ENCODE data around the gene CAMSAP2. TPM values are rescaled to one million over a fixed set of nuclear protein-coding genes. Genes with fewer than 3 reads are reported as not detected.

CAMSAP2 gene
- total RNA-seq, 1 donor from 2014 or later: 27.9 TPM

DNA sequence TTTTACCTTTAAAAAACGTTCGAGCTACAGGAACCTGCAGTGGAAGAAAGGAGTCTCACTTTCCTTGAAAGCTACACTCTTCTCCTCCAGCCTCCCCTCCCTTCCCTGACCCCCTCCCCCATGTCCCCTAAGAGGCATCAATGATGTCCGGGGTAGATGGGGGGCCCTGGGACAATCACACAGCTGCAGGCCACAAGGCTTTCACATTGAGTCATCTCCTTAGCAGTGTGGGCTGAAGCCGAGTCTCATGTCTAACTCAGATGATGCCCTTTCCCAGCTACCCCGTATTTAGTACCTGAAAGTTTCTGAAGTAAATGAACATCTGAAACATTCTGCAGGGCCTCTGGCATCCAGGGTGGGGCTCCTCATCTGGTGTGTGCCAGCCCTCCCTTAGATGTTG is 127.8 kb downstream of the CAMSAP2 start:
- H3K4me1 Mint-ChIP-seq (ENCODE audit: low read depth): no peaks in the 10 kb centered on the region
- TF ChIP-seq CTCF (IDR thresholded peaks at IDR 0.05; ENCODE audit: unreplicated experiment): no peak
- no peaks in the 10 kb centered on the region for H3K9me3 Mint-ChIP-seq (ENCODE audit: low read depth)
- no peak for DNase-seq (ENCODE audit: low spot score, unreplicated experiment)
- no peak overlapping the region for H3K27ac Mint-ChIP-seq
- H3K27me3 Mint-ChIP-seq: peaks cover 6% of the 10 kb centered on the region
- peaks cover 12% of the 10 kb centered on the region for H3K36me3 Mint-ChIP-seq (ENCODE audit: insufficient read depth)
- no peak overlapping the region for H3K4me3 Mint-ChIP-seq (ENCODE audit: low read depth)

DNA sequence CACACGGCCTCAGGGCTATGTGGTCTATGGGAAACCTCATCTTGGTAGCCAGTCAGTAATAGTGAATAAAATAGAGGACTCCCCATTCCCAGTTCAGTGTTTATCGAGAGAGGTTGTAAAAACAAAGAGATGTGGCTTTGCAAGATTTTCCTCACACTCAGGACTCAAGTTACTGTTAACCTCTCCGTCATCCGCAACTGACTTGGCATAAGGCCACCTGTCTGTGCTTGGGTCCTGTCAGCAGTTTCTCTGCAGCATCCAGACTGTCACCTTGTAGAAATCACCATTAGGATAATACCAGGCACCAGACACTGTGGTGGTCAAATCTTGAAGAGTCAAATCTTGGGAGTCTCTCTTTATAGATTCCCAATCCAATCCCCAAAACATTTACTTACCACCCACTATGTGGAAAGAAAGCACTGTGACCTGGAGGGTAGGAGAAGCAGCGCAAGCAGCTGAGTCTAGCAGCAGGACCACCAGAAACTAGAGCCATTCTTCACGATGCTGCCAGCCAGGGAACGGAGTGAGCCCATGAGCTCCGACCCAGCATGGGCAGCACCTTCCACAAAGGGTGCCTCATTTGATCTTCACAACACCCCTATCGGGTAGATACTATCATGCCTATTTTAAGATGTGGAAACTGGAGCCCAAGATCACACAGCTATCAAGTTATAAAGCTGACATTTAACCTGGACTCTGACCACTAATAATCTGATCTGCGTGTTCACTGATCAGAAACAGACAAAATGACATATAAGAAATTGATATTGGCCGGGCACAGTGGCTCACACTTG is 128.5 kb downstream of the CAMSAP2 start:
- H3K27me3 Mint-ChIP-seq: peaks cover 13% of the 10 kb centered on the region
- DNase-seq (ENCODE audit: low spot score, unreplicated experiment): no peak
- TF ChIP-seq CTCF (IDR thresholded peaks at IDR 0.05; ENCODE audit: unreplicated experiment): no peak
- H3K4me1 Mint-ChIP-seq (ENCODE audit: low read depth): no peaks in the 10 kb centered on the region
- no peak overlapping the region for H3K4me3 Mint-ChIP-seq (ENCODE audit: low read depth)
- peaks cover 12% of the 10 kb centered on the region for H3K36me3 Mint-ChIP-seq (ENCODE audit: insufficient read depth)
- H3K9me3 Mint-ChIP-seq (ENCODE audit: low read depth): no peaks in the 10 kb centered on the region
- no peak overlapping the region for H3K27ac Mint-ChIP-seq

DNA sequence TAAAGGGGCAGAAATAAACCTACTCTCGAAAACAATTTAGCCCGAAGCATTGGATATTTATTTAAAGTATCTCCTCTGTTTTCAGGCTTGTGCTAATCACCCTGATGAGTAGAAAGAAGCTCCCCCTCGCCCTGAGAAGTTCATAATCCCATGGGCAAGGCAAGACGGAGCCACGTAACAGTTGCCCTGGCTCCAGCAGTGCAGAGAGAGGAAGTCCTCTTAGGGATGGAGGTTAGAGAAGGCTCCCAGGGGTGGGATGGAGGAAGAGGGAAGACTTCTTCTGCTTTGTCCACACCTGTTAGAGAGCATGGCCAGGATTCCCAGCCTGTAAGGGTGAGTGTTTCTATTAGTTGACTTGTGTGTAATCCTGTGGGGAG is 130.7 kb downstream of the CAMSAP2 start:
- Mint-ChIP-seq H3K4me3 (ENCODE audit: low read depth) (no peak overlapping the region), H3K4me1 (ENCODE audit: low read depth) (no peaks in the 10 kb centered on the region), H3K27me3 (peaks cover 14% of the 10 kb centered on the region), H3K27ac (no peak overlapping the region), H3K9me3 (ENCODE audit: low read depth) (no peaks in the 10 kb centered on the region), H3K36me3 (ENCODE audit: insufficient read depth) (peaks cover 4% of the 10 kb centered on the region)
- DNase-seq (ENCODE audit: low spot score, unreplicated experiment): no peak
- TF ChIP-seq CTCF (IDR thresholded peaks at IDR 0.05; ENCODE audit: unreplicated experiment): no peak

GRCh38 chr1:200869753-200870391 is 131.2 kb downstream of the CAMSAP2 start:
- Mint-ChIP-seq H3K4me1 (ENCODE audit: low read depth) (no peaks in the 10 kb centered on the region), H3K36me3 (ENCODE audit: insufficient read depth) (peaks cover 3% of the 10 kb centered on the region), H3K27me3 (peaks cover 19% of the 10 kb centered on the region), H3K4me3 (ENCODE audit: low read depth) (no peak overlapping the region), H3K9me3 (ENCODE audit: low read depth) (no peaks in the 10 kb centered on the region), H3K27ac (no peak overlapping the region)
- no peak for DNase-seq (ENCODE audit: low spot score, unreplicated experiment)
- TF ChIP-seq CTCF (IDR thresholded peaks at IDR 0.05; ENCODE audit: unreplicated experiment): no peak

- Mint-ChIP-seq H3K9me3 (ENCODE audit: low read depth) (no peaks in the 10 kb centered on the region), H3K4me1 (ENCODE audit: low read depth) (no peaks in the 10 kb centered on the region), H3K36me3 (ENCODE audit: insufficient read depth) (no peaks in the 10 kb centered on the region), H3K4me3 (ENCODE audit: low read depth) (no peak within 1 kb of the TSS), H3K27me3 (peaks cover 25% of the 10 kb centered on the region), H3K27ac (no peak within 1 kb of the TSS)
- no peak for TF ChIP-seq CTCF (IDR thresholded peaks at IDR 0.05; ENCODE audit: unreplicated experiment)
- no peak for DNase-seq (ENCODE audit: low spot score, unreplicated experiment)
Observed at GRCh38 chr1:200872446-200873115, 133.9 kb downstream of the CAMSAP2 start, which contains the start of gene GPR25. TSS of gene GPR25 (plus strand) at chr1:200872981. CDS start at chr1:200873038, 57 bp downstream.
